Stimulated activated CD8-positive, alpha-beta memory T cell treated with anti-CD3 and anti-CD28 coated beads, Interleukin-4, amount 100 ng/mL, for 24 hours (primary cell): ENCODE data around the gene C14orf180.

Source experiments
- DNase-seq: peaks from one replicate; pipeline ENCODE4 v3.0.0-alpha.2; 2020; ENCODE audit warnings: low read depth

Gene C14orf180

GRCh38 chr14:104579507-104579906 is at the start of gene C14orf180:
C14orf180 (plus strand) TSS chr14:104579764; CDS start chr14:104586431, 6,667 bp downstream.
- DNase-seq, result no peak

GRCh38 chr14:104530646-104531045 is 48.9 kb upstream of the C14orf180 start:
- no peak for DNase-seq

GRCh38 chr14:104531421-104532190 is 48.0 kb upstream of the C14orf180 start:
- no peak for DNase-seq

- DNase-seq, result no peak
Measured at GRCh38 chr14:104532191-104532555, 47.4 kb upstream of the C14orf180 start.

- DNase-seq, result no peak
Measured at GRCh38 chr14:104534036-104534435, 45.5 kb upstream of the C14orf180 start.

GRCh38 chr14:104536942-104537612 is 42.5 kb upstream of the C14orf180 start:
- no peak for DNase-seq

- no peak for DNase-seq
Measured at GRCh38 chr14:104537613-104537988, 42.0 kb upstream of the C14orf180 start.

GRCh38 chr14:104541905-104542465 is 37.6 kb upstream of the C14orf180 start:
- no peak for DNase-seq

- DNase-seq, result no peak
Measured at GRCh38 chr14:104542871-104543830, 36.4 kb upstream of the C14orf180 start.

GRCh38 chr14:104544362-104544961 is 35.1 kb upstream of the C14orf180 start:
- no peak for DNase-seq

- no peak for DNase-seq
Measured at GRCh38 chr14:104545151-104545941, 34.2 kb upstream of the C14orf180 start.

- DNase-seq, result no peak
Measured at GRCh38 chr14:104545942-104546501, 33.5 kb upstream of the C14orf180 start.

- DNase-seq, result no peak
Measured at GRCh38 chr14:104546591-104547309, 32.8 kb upstream of the C14orf180 start.

GRCh38 chr14:104547310-104547997 is 32.1 kb upstream of the C14orf180 start:
- DNase-seq, result no peak

- DNase-seq, result no peak
Measured at GRCh38 chr14:104547998-104548700, 31.4 kb upstream of the C14orf180 start.

GRCh38 chr14:104548802-104549535 is 30.6 kb upstream of the C14orf180 start:
- no peak for DNase-seq

- DNase-seq, result no peak
Measured at GRCh38 chr14:104549536-104550339, 29.8 kb upstream of the C14orf180 start.
